Measurements from ENCODE around the gene TMEM187.

GRCh38 chrX:154028502-154029184 is 56.1 kb downstream of the TMEM187 start:
- no peak for TF ChIP-seq CTCF (IDR thresholded peaks at IDR 0.05)
- TF ChIP-seq MAX (IDR thresholded peaks at IDR 0.05): no peak
- TF ChIP-seq POLR2A (IDR thresholded peaks at IDR 0.05; ENCODE audit: low read length): no peak
- TF ChIP-seq JUN (IDR thresholded peaks at IDR 0.05): no peak
- no peak for TF ChIP-seq CEBPB (IDR thresholded peaks at IDR 0.05)
- no peak for TF ChIP-seq MAFK (IDR thresholded peaks at IDR 0.05; ENCODE audit: partially characterized antibody)
- no peak for TF ChIP-seq SREBF2 (IDR thresholded peaks at IDR 0.05)
- no peak for TF ChIP-seq RNF2 (IDR thresholded peaks at IDR 0.05; ENCODE audit: borderline replicate concordance, low read depth)
- no peak for TF ChIP-seq EP300 (IDR thresholded peaks at IDR 0.05)
- no peak for TF ChIP-seq ZNF302 (CRISPR knock-in tag; IDR thresholded peaks at IDR 0.05)
- no peak for TF ChIP-seq BHLHE40 (IDR thresholded peaks at IDR 0.05; ENCODE audit: low read depth, low read length)
- no peak for TF ChIP-seq SMC3 (IDR thresholded peaks at IDR 0.05)
- TF ChIP-seq USF2 (IDR thresholded peaks at IDR 0.05): no peak
- no peak for TF ChIP-seq EHMT2 (IDR thresholded peaks at IDR 0.05; ENCODE audit: low read depth)

All from A549 (cell line).